GM18505 (cell line): ENCODE results near the gene NKAIN2.

Source experiments
- ATAC-seq: cut with Tn5 transposase; IDR thresholded peaks from one replicate; pipeline ENCODE4 v1.9.1; 2021; ENCODE audit not compliant: unreplicated experiment
- POLR2A ChIP-seq: IDR thresholded peaks from 4 replicates; pipeline ENCODE4 v1.6.1; 2011; ENCODE audit warnings: borderline replicate concordance; ENCODE audit not compliant: insufficient read depth, insufficient read length; ENCODE audit errors: extremely low read depth

NKAIN2 gene

DNA sequence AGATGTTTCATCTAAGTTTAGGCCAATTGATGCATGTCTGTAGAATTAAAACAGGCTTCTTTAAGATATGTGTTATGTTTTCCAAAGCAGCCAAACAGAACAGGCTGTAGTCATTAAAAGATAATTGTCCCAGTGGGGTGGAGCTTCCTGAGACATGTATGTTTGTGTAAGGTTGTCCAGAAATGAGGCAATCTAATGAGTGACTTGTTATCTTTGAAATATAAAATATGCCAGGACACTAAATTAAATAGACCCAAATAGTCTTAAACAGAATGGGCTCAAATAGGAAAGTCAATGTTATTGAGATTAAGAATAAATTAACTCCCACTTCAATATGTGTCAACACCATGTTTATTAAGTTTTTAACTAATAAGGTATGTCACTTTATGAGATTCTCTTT is 953.9 kb downstream of the NKAIN2 start:
- no peak for TF ChIP-seq POLR2A
- no peak for ATAC-seq

DNA sequence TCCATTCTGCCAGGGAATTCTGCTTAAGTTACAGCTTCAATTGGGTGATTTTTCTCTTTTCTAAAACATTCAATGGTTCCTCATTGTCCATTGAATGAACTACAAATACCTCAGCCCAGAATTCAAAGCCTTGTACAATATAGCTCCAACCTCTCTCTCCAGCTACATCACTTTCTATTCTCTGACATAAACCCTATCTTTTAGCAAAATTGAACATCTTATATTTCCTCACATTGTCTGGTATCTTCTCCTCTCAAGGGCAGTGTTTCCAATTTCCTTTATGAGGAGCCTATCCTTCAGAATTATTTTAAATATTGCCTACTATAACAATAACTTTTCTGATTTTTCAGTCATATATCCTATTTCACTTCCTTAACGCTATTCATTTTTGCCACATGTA is 955.0 kb downstream of the NKAIN2 start:
- ATAC-seq: no peak
- no peak for TF ChIP-seq POLR2A

DNA sequence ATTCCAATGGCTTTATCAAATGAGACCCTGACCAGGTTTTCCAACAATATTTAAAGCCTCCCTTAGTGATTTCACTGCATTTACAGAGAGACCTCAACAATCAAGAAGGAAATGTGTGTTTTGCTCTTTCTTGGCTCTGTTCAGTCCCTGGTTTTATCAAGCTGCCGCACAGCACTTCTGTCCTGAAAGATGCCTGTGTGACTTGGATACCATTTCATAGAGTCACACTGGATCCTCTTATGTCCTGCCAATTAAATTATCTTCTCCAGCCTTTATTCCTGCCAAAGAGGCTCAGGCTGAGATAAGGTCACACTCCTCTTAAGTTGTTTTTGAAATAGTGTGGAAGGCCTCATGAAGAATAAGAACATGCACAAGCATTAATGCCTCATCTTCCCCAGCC is 961.6 kb downstream of the NKAIN2 start:
- no peak for ATAC-seq
- TF ChIP-seq POLR2A: no peak

DNA sequence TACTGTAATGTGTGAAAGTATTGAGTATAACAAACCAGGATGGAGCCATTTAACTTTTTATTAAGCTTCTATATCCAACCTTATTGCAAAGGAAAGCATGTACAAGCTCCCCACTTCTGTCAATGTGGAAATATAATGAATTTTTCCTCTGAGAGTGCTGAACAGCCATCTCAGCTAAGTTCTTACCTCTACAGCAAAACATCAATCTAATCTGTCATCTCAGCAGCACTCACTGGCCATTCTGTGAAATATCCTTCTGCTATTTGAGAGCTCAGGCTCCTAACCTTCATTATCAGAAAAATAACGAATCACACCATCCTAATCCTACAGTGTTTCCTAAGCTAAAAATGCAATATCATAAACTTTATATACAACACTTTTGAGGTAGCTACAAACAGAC is 964.6 kb downstream of the NKAIN2 start:
- no peak for ATAC-seq

DNA sequence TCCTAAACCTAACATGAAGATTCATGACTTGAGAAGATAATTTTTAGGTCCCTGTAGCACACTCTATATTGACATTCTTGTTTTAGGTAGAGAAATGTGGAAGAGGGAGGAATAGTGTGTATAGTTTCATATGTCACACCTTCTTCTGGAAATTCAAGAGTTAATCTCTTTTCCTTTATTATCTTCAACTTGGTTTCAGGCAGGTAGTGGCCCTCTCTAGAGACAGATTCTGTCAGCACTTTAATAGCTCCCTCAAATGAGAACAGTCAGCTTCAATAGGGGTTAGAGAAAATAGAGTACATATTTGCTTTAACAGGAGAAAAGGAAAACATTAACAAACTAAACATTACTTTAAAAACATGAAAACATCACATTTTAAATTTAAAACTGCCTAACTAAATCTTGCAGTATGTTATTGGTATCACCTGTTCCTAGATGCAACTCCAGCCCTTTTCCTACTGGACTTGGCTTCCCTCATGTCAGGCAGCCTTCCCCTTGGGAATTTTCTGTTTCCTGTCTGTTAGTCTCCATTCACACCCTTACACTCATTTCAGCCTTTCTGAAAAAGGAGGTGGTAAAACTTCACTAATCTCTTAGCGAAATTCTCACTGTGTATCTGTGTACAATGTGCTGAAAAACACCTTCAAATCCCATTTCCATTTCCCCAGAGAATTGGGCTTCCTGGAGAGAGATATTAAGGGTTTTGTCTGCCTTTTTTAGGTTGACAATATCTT is 966.3 kb downstream of the NKAIN2 start:
- no peak for ATAC-seq
- no peak for TF ChIP-seq POLR2A

More for the DNA sequence above, 964.6 kb downstream of the NKAIN2 start:
- no peak for TF ChIP-seq POLR2A

DNA sequence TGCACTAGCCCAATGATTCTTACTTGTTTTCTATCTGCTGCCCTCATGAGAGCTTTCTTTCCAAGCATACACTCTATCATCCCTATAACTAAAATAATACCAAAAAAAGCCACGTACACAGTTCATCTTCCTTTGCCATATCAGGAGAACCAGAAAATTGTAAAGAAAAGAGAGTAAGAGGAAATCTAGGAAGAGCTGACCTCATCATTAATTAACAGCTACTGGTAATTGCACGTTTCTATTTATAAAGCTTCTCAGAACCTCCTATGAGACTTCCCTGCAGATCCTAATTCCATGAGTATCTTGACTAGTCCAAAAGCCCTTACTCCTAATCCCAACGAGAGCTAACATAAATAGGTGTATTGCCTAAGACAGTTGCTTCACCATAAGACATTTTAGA is 967.1 kb downstream of the NKAIN2 start:
- TF ChIP-seq POLR2A: no peak
- no peak for ATAC-seq

DNA sequence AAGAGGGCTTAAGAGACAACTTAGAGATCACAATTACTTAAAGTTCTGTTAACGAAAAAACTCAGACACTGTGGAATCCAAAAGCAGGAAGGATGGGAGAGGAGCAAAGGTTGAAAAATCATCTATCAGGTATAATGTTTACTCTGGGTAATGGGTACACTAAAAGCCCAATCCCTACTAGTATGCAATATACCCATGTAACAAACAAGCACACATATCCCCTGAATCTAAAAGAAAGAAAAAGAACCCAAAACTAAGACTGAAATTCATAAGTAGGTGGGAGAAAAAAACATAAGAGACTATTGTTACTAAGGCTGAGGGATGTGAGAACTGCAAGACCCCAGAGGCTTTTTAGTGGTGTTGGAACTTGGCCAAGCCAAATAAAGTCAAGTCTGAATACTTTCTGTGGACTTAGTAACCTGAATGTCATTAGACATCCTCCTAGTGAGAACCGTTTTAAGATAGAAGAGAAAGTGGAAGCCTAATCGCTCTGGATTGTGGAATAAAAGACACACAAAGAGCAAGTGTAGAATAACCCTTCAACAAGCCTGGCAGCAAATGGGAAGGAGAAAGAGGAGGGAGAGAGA is 969.2 kb downstream of the NKAIN2 start:
- no peak for ATAC-seq

DNA sequence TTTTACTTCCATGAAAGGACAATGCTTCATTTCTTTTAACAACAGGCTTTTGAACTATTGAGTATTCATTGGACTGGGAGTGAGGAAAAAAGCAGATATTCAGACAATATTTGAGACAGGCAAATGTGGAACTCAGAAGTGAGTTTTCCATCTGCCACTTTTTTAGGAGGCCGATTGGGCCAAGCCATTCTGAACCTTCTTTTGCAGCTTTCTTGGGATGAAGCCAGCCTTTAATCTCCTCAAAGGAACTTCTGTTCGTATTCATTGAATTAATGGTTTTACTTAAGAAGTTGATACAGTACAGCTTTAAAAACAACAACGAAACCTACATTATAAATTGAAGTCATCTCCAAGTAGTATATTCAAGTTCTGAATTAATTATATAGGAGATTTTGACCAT is 971.5 kb downstream of the NKAIN2 start:
- TF ChIP-seq POLR2A: no peak
- ATAC-seq: no peak

More for the DNA sequence above, 969.2 kb downstream of the NKAIN2 start:
- no peak for TF ChIP-seq POLR2A

DNA sequence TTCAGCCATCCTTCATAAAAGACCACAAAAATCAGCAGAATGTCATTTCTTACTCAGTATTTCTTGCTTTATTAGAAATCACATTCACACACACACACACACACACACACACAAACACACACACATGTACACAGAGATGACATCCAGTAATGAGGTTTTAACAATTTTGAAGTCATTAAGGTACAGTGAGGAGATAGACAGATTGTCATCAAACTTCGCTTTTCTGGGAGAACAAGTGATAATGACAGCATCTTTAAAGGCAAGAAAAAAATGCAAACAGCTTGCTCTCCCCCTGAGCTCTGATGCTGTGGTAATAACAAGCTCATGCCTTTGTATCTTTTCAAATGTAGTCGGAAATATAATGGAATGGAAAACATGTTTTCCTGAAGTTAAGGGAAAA is 974.2 kb downstream of the NKAIN2 start:
- ATAC-seq: no peak
- no peak for TF ChIP-seq POLR2A

DNA sequence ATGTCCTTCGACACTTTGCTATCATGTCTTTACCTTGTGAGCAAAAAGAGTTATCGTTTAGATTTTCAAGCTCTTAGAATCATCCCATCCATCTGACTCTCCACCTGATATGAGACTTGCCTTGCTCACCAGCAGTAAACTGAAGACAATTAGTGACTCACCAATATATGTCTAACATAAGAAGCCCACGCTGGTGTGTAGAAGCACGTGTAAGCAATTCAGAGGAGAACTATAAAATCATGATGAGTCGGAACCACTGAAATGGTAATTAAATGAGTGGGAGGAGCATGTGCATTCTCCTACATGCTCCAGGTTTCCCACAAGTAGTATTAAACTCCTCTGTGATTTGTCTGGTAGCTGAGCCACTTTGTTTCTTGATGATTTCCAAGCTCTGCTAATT is 977.0 kb downstream of the NKAIN2 start:
- TF ChIP-seq POLR2A: no peak
- no peak for ATAC-seq

DNA sequence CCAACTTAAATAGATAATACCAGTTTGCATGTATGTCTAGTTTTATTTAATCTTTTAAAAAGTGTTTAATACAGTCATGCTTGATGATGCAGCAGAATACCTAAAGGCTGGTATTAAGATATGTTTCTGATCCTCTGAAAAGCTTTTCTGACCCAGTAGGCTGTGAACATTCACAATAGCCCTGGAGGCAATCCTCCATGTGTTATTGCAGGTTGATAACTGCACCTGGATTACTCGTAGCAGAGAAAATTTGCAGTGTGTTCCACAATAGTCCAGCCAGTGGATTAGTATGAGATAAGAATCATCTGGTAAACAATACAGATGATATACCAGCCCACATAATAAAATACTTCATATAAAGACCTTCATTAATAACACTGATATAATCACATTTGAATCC is 979.7 kb downstream of the NKAIN2 start:
- ATAC-seq: no peak
- TF ChIP-seq POLR2A: no peak

DNA sequence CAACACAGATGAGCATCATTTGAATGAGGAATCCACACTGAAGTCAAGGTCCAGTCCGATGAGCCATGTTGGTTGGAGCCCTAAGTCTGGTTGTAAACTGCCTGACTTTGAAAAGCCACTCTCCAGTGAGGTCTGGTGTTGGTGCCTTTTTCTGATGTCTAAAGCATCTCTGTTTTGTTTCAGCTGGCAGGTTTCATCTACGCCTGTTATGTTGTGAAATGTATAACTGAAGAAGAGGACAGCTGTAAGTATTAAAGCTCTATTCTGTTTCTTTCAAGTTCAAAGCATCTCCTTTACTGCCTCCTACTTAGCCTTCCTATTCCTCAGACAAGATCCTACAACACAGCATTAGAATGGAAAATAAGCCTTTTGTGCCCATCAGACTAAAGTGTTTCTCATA is 987.5 kb downstream of the NKAIN2 start:
- TF ChIP-seq POLR2A: no peak
- ATAC-seq: no peak

DNA sequence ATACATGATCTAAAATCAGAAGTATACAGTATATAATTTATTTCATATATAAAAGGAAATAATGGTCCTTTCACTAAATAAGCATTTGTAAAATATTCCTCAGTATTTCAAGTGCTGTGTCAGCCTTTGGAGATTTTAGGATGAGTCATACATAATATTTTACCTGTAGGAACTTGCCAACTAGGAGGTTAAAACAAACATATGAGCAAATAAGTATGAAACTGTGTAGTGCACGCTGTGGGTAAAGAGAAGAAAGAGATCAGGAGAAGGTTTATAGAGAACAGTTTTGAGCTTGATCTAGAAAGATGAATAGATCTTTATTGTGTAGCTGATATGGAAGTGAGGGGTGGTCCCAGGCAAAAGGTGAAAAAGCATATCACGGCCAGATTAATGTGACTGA is 988.7 kb downstream of the NKAIN2 start:
- ATAC-seq: no peak
- no peak for TF ChIP-seq POLR2A

DNA sequence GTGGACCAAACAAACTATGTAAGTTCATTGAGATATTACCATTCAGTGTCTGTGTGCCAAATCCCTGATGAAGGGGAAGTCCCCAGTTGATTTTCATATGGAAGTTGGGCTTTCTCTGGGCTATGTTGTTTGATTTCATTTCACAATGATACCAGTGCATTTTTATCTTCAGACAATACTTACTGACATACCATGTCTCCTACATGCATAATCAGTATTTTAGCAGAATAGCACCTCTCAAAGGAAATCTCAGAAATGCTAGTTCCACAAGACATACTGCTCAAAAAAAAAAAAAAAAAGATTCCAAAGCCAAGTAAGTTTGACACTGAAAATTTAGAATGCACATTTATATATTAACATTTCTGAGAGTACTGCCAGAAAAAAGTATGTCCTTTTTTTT is 989.7 kb downstream of the NKAIN2 start:
- no peak for TF ChIP-seq POLR2A
- no peak for ATAC-seq
